K562 (cell line): ENCODE results near the gene JAK3. TPM values are rescaled to one million over a fixed set of nuclear protein-coding genes. Genes with fewer than 3 reads are reported as not detected.

Experiments used
- DPF2 ChIP-seq: fragments of 450-650 bp; IDR thresholded peaks from 2 replicates; pipeline ENCODE4 v1.6.1; 2016
- HCFC1 ChIP-seq: IDR thresholded peaks from 2 replicates; pipeline ENCODE4 v1.6.1; 2012; ENCODE audit warnings: low read depth, low read length, improper control_type of control experiment
- IRF2 ChIP-seq: sonication (generic); formaldehyde crosslinking; IDR thresholded peaks from 2 replicates; pipeline ENCODE4 v1.8.1; 2022; ENCODE audit warnings: mild to moderate bottlenecking, missing genetic modification reagents
- MTA3 ChIP-seq: fragments of 450-650 bp; formaldehyde crosslinking; IDR thresholded peaks from 2 replicates; pipeline ENCODE4 v1.6.1; 2017; ENCODE audit warnings: mild to moderate bottlenecking, borderline replicate concordance
- NELFE ChIP-seq: IDR thresholded peaks from 2 replicates; pipeline ENCODE4 v1.6.1; 2011; ENCODE audit warnings: mild to moderate bottlenecking; ENCODE audit not compliant: insufficient read depth, insufficient read length
- NR4A1 ChIP-seq, 2 experiments: fragments of 250-450 bp in 1 of 2; fragments of 450-650 bp in 1 of 2; sonication (Bioruptor Pico) in 1 of 2; IDR thresholded peaks; 2 replicates each; pipeline versions ENCODE4 v1.4.0 to v1.6.1; 2016 to 2020; ENCODE audit warnings: mild to moderate bottlenecking in 2 of 2, missing compliant biosample characterization in 1 of 2, missing genetic modification characterization in 1 of 2, moderate library complexity in 1 of 2
- NRF1 ChIP-seq, 2 experiments: fragments of 450-650 bp; IDR thresholded peaks in 1 of 2; conservative IDR thresholded peaks in 1 of 2; 2 replicates each; pipeline ENCODE4 v1.6.1; 2014; ENCODE audit warnings: mild to moderate bottlenecking in 2 of 2
- NUFIP1 ChIP-seq: fragments of 450-650 bp; IDR thresholded peaks from 2 replicates; pipeline ENCODE4 v1.6.1; 2018; ENCODE audit not compliant: partially characterized antibody
- POLR2AphosphoS5 ChIP-seq: IDR thresholded peaks from 2 replicates; pipeline ENCODE4 v1.6.1; 2011; ENCODE audit warnings: mild to moderate bottlenecking, low read depth, low read length, moderate library complexity; ENCODE audit not compliant: control insufficient read depth, insufficient read depth
- RFX5 ChIP-seq: IDR thresholded peaks from 2 replicates; pipeline ENCODE4 v1.6.1; 2011; ENCODE audit warnings: low read depth, mild to moderate bottlenecking, improper control_type of control experiment, low read length
- STAG1 ChIP-seq: sonication (generic); formaldehyde crosslinking; IDR thresholded peaks from 2 replicates; pipeline ENCODE4 v1.5.0; 2020; ENCODE audit warnings: missing genetic modification reagents, borderline replicate concordance
- TFAM ChIP-seq: fragments of 250-450 bp; sonication (Bioruptor Pico); conservative IDR thresholded peaks from 2 replicates; pipeline ENCODE4 v1.5.0; 2021; ENCODE audit warnings: mild to moderate bottlenecking, moderate library complexity
- ZFX ChIP-seq: sonication (generic); formaldehyde crosslinking; IDR thresholded peaks from 2 replicates; pipeline ENCODE4 v1.8.0; 2022; ENCODE audit warnings: mild to moderate bottlenecking, missing genetic modification reagents, moderate library complexity
- ZNF224 ChIP-seq: sonication (generic); formaldehyde crosslinking; IDR thresholded peaks from 2 replicates; pipeline ENCODE4 v1.8.0; 2022; ENCODE audit warnings: mild to moderate bottlenecking, missing genetic modification reagents
- polyA plus RNA-seq, 8 experiments: library from polyadenylated mRNA; depleted of rRNA in 4 of 8; stranded (reverse) in 5 of 8; unstranded in 3 of 8; fragments of >200 nt; fragmentation: Nextera tagmentation in 2 of 8; fragmentation: Illumina TruSeq in 1 of 8; extraction: Ambion mirVana in 2 of 8; extraction: Trizol in 1 of 8; gene quantifications; 2 replicates each; pipeline versions ENCODE4 v1.2.1 to v1.2.3, GENCODE V29; 2011 to 2014; ENCODE audit warnings: inconsistent platforms in 1 of 8, missing spikeins in 1 of 8
- total RNA-seq, 7 experiments: library from RNA; depleted of rRNA in 6 of 7; stranded (reverse); fragments of >200 nt in 6 of 7; fragmentation: Illumina TruSeq in 2 of 7; extraction: Trizol in 2 of 7; gene quantifications; 2 replicates each; pipeline versions ENCODE4 v1.2.1 to v1.2.3, GENCODE V29; 2011 to 2021; ENCODE audit warnings: low replicate concordance in 1 of 7
- TF ChIP-seq, protein P1 (sequence below): fragments of 250-450 bp; sonication (Bioruptor Pico); IDR thresholded peaks from 2 replicates; pipeline ENCODE4 v1.8.0; 2021; ENCODE audit warnings: moderate library complexity, mild to moderate bottlenecking, inconsistent platforms
- TF ChIP-seq, protein P2 (sequence below), 2 experiments: fragments of 250-450 bp in 1 of 2; fragments of 450-650 bp in 1 of 2; sonication (Bioruptor Pico) in 1 of 2; IDR thresholded peaks; 2 replicates each; pipeline versions ENCODE4 v1.6.1 to v1.8.0; 2016 to 2021; ENCODE audit warnings: mild to moderate bottlenecking in 2 of 2, moderate library complexity in 2 of 2, missing compliant biosample characterization in 1 of 2, missing genetic modification characterization in 1 of 2
- TF ChIP-seq, protein P3 (sequence below): IDR thresholded peaks from 3 replicates; pipeline ENCODE4 v1.6.1; 2011; ENCODE audit warnings: borderline replicate concordance, mild to moderate bottlenecking, moderate library complexity; ENCODE audit not compliant: insufficient read length; ENCODE audit errors: extremely low read depth
- TF ChIP-seq, protein P4 (sequence below): sonication (generic); IDR thresholded peaks from 2 replicates; pipeline ENCODE4 v1.6.1; 2016

Gene JAK3
- total and polyA plus RNA-seq, 9 of the 15 experiments (the other 6 are each of a cell fraction or from before 2014, with no cell fraction given), result 0.01 to 0.18 (median 0.07) TPM; not detected in 1

DNA sequence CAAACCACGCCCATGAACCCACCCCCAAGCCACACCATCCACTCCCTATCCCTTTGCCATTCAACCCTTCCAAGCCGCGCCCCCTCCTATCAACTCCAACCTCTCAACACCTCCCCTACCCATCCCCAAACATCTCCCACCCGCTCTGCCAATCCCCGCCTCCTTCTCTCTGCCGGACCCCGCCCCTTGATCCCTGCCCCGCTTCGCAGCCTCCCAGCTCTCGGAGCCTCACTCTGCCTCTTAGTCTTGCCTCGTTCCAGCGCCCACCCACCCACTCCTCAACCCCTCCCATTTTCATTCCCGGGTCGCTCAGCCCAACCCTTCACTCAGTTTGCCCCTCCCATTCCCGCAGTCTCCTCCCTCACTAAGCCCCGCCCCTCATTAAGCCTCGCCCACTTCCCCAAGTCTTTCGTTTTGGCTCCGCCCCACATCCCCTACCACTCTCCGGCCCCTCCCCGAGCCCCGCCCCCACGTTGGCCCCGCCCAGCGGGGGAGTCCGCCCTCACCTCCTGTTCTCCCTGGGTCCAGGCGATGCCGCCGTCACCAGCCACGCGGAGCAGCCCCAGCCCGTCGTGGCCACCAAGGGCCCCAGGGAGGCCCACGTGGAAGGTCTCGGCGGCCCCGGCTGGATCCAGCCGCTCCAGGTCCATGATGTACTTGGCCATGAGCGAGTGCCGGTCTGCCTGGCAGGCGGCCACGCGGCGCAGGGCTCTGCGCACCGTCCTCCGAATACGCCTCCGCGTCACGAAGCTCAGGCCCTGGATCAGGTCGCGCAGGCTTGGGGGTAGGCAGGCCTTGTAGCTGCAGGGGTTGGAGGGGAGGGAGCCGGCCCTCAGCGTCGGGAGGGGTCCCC, 5.7 kb downstream of the JAK3 start (continued):
- TF ChIP-seq MTA3 (peak; percentile 67; the same call in 1 of the 2 replicates), POLR2AphosphoS5 (peak; percentile 43; the same call in 1 of the 2 replicates), TFAM (CRISPR knock-in tag) (no peak), NELFE (no peak), ZNF224 (CRISPR knock-in tag) (peak; percentile 68; the same call in 1 of the 2 replicates), DPF2 (0 out of 2 replicates have a peak, but pooled peaks have one; percentile 19), ZFX (CRISPR knock-in tag) (peak; percentile 69), NUFIP1 (no peak), STAG1 (CRISPR knock-in tag) (peak; percentile 41; the same call in 1 of the 2 replicates), NRF1 (conservative IDR thresholded peaks at IDR 0.05 in 1 of 2, IDR thresholded peaks at IDR 0.05 in 1 of 2) (peak; percentile 87 to 90), HCFC1 (peak; percentile 16; the same call in 1 of the 2 replicates), NR4A1 (CRISPR knock-in tag; IDR thresholded peaks at IDR 0.05) (0 out of 2 replicates have a peak, but pooled peaks have one; percentile 72), NR4A1 (tag; IDR thresholded peaks at IDR 0.05) (no peak), IRF2 (CRISPR knock-in tag) (0 out of 2 replicates have a peak, but pooled peaks have one; percentile 39), RFX5 (no peak)
- TF ChIP-seq, protein P1, sequence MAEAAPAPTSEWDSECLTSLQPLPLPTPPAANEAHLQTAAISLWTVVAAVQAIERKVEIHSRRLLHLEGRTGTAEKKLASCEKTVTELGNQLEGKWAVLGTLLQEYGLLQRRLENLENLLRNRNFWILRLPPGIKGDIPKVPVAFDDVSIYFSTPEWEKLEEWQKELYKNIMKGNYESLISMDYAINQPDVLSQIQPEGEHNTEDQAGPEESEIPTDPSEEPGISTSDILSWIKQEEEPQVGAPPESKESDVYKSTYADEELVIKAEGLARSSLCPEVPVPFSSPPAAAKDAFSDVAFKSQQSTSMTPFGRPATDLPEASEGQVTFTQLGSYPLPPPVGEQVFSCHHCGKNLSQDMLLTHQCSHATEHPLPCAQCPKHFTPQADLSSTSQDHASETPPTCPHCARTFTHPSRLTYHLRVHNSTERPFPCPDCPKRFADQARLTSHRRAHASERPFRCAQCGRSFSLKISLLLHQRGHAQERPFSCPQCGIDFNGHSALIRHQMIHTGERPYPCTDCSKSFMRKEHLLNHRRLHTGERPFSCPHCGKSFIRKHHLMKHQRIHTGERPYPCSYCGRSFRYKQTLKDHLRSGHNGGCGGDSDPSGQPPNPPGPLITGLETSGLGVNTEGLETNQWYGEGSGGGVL (CRISPR knock-in tag), result no peak
- TF ChIP-seq, protein P2, sequence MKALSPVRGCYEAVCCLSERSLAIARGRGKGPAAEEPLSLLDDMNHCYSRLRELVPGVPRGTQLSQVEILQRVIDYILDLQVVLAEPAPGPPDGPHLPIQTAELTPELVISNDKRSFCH (CRISPR knock-in tag; IDR thresholded peaks at IDR 0.05), result no peak
- TF ChIP-seq, protein P2 (tag; IDR thresholded peaks at IDR 0.05), result peak; percentile 44; the same call in 1 of the 2 replicates
- TF ChIP-seq, protein P3, sequence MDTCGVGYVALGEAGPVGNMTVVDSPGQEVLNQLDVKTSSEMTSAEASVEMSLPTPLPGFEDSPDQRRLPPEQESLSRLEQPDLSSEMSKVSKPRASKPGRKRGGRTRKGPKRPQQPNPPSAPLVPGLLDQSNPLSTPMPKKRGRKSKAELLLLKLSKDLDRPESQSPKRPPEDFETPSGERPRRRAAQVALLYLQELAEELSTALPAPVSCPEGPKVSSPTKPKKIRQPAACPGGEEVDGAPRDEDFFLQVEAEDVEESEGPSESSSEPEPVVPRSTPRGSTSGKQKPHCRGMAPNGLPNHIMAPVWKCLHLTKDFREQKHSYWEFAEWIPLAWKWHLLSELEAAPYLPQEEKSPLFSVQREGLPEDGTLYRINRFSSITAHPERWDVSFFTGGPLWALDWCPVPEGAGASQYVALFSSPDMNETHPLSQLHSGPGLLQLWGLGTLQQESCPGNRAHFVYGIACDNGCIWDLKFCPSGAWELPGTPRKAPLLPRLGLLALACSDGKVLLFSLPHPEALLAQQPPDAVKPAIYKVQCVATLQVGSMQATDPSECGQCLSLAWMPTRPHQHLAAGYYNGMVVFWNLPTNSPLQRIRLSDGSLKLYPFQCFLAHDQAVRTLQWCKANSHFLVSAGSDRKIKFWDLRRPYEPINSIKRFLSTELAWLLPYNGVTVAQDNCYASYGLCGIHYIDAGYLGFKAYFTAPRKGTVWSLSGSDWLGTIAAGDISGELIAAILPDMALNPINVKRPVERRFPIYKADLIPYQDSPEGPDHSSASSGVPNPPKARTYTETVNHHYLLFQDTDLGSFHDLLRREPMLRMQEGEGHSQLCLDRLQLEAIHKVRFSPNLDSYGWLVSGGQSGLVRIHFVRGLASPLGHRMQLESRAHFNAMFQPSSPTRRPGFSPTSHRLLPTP, result no peak
- TF ChIP-seq, protein P4, sequence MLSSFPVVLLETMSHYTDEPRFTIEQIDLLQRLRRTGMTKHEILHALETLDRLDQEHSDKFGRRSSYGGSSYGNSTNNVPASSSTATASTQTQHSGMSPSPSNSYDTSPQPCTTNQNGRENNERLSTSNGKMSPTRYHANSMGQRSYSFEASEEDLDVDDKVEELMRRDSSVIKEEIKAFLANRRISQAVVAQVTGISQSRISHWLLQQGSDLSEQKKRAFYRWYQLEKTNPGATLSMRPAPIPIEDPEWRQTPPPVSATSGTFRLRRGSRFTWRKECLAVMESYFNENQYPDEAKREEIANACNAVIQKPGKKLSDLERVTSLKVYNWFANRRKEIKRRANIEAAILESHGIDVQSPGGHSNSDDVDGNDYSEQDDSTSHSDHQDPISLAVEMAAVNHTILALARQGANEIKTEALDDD, result no peak
